Calu3 (cell line): ENCODE measurements around the gene WDFY3. TPM values are rescaled to one million over a fixed set of nuclear protein-coding genes. Genes with fewer than 3 reads are reported as not detected.

Experiments
- BruUV-seq: library from RNA; stranded (reverse); fragments of 400-500 nt; replicated peaks from 2 replicates; lab custom pipeline; 2021; lab: Mats Ljungman, UMichigan
- CTCF ChIA-PET: fragments of 300-600 bp; sonication (Branson Sonifier 250); formaldehyde crosslinking; loops from one replicate; lab custom pipeline; 2022; ENCODE audit warnings: antibody characterized with exemption; lab: Charles Lee
- DNase-seq: peaks from one replicate; pipeline ENCODE4 v3.0.0; 2022
- H3K27ac Mint-ChIP-seq: one replicate; pipeline ENCODE4 v1.8.0; 2022; ENCODE audit warnings: mixed read lengths; ENCODE audit not compliant: unreplicated experiment
- H3K27me3 Mint-ChIP-seq: one replicate; pipeline ENCODE4 v1.8.0; 2022; ENCODE audit warnings: mixed read lengths; ENCODE audit not compliant: unreplicated experiment
- H3K36me3 Mint-ChIP-seq: one replicate; pipeline ENCODE4 v1.8.0; 2022; ENCODE audit warnings: mild to moderate bottlenecking, moderate library complexity, mixed read lengths; ENCODE audit not compliant: insufficient read depth, unreplicated experiment
- H3K4me1 Mint-ChIP-seq: one replicate; pipeline ENCODE4 v1.8.0; 2022; ENCODE audit warnings: mild to moderate bottlenecking, low read depth, mixed read lengths; ENCODE audit not compliant: unreplicated experiment
- H3K4me3 Mint-ChIP-seq: one replicate; pipeline ENCODE4 v1.8.0; 2022; ENCODE audit warnings: mild to moderate bottlenecking, low read depth, moderate library complexity, mixed read lengths; ENCODE audit not compliant: unreplicated experiment
- H3K9me3 Mint-ChIP-seq: one replicate; pipeline ENCODE4 v1.8.0; 2022; ENCODE audit warnings: low read depth, mixed read lengths; ENCODE audit not compliant: unreplicated experiment
- CTCF ChIP-seq: fragments of 200-600 bp; IDR thresholded peaks from one replicate; pipeline ENCODE4 v1.8.0; 2022; ENCODE audit warnings: antibody characterized with exemption; ENCODE audit not compliant: unreplicated experiment
- intact Hi-C: fragments of 100-400 bp; cut with micrococcal nuclease; formaldehyde crosslinking; loops from one replicate; pipeline ENCODE4 v1.10.0; 2022; ENCODE audit not compliant: unreplicated experiment
- total RNA-seq: library from RNA; stranded (reverse); gene quantifications from 2 replicates; pipeline ENCODE4 v1.2.3, GENCODE V29; 2022

WDFY3 gene
- total RNA-seq, 1 experiment from 2014 or later = 31.5 TPM

GRCh38 chr4:84722720-84723119, 243.8 kb downstream of the WDFY3 start:
- intact Hi-C loops = no loop called here
- BruUV-seq = no TSS peak
- no peak overlapping the region for H3K27ac Mint-ChIP-seq
- H3K36me3 Mint-ChIP-seq = no peaks in the 10 kb centered on the region
- no peaks in the 10 kb centered on the region for H3K9me3 Mint-ChIP-seq
- CTCF ChIA-PET = no interaction called here
- no peak overlapping the region for H3K4me3 Mint-ChIP-seq
- DNase-seq = no peak
- no peak for TF ChIP-seq CTCF
- H3K4me1 Mint-ChIP-seq = no peaks in the 10 kb centered on the region
- H3K27me3 Mint-ChIP-seq = no peaks in the 10 kb centered on the region

GRCh38 chr4:84719115-84719514, 247.4 kb downstream of the WDFY3 start:
- no peaks in the 10 kb centered on the region for H3K36me3 Mint-ChIP-seq
- no peaks in the 10 kb centered on the region for H3K9me3 Mint-ChIP-seq
- no peak overlapping the region for H3K4me3 Mint-ChIP-seq
- no peak for TF ChIP-seq CTCF
- H3K27ac Mint-ChIP-seq = no peak overlapping the region
- CTCF ChIA-PET = no interaction called here
- no peaks in the 10 kb centered on the region for H3K27me3 Mint-ChIP-seq
- no peak for DNase-seq
- BruUV-seq = no TSS peak
- intact Hi-C loops = no loop called here
- H3K4me1 Mint-ChIP-seq = no peaks in the 10 kb centered on the region

GRCh38 chr4:84718699-84719098, 247.8 kb downstream of the WDFY3 start:
- no peaks in the 10 kb centered on the region for H3K9me3 Mint-ChIP-seq
- H3K36me3 Mint-ChIP-seq = no peaks in the 10 kb centered on the region
- no peak for TF ChIP-seq CTCF
- H3K27me3 Mint-ChIP-seq = no peaks in the 10 kb centered on the region
- H3K4me3 Mint-ChIP-seq = no peak overlapping the region
- no peak overlapping the region for H3K27ac Mint-ChIP-seq
- BruUV-seq = no TSS peak
- intact Hi-C loops = no loop called here
- DNase-seq = no peak
- no peaks in the 10 kb centered on the region for H3K4me1 Mint-ChIP-seq
- CTCF ChIA-PET = no interaction called here

- Mint-ChIP-seq H3K4me3 (no peak overlapping the region), H3K9me3 (no peaks in the 10 kb centered on the region), H3K4me1 (no peaks in the 10 kb centered on the region), H3K36me3 (peaks cover 6% of the 10 kb centered on the region), H3K27ac (no peak overlapping the region), H3K27me3 (no peaks in the 10 kb centered on the region)
- no peak for DNase-seq
- CTCF ChIA-PET = no interaction called here
- intact Hi-C loops = no loop called here
- no peak for TF ChIP-seq CTCF
- BruUV-seq = no TSS peak
Measured at GRCh38 chr4:84710548-84710947, 255.9 kb downstream of the WDFY3 start.
